Uterus (tissue), 2 donors: ENCODE measurements around the gene ZNF133.

Experiments
- CTCF ChIP-seq, 4 experiments: fragments of 200-600 bp in 2 of 4; fragments of 450-650 bp in 2 of 4; sonication (generic) in 2 of 4; IDR thresholded peaks; one replicate each; pipeline ENCODE4 v1.5.1; 2016 to 2019; ENCODE audit warnings: antibody characterized with exemption in 4 of 4, mild to moderate bottlenecking in 2 of 4, moderate library complexity in 1 of 4
- POLR2A ChIP-seq, 2 donors: fragments of 450-650 bp; IDR thresholded peaks; one replicate each; pipeline ENCODE4 v1.6.1; 2016; ENCODE audit warnings: antibody characterized with exemption in 2 of 2, mild to moderate bottlenecking in 1 of 2, moderate library complexity in 1 of 2

- TF ChIP-seq CTCF (IDR thresholded peaks at IDR 0.05) (peak in 3 of 4 experiments; percentile 13 to 33 (median 30)), POLR2A (IDR thresholded peaks at IDR 0.05) (no peak)
Observed at GRCh38 chr20:18276821-18277220, 11.5 kb upstream of the ZNF133 start.
